ENCODE measurements around the gene ADGRA1. TPM values are rescaled to one million over a fixed set of nuclear protein-coding genes. Genes with fewer than 3 reads are reported as not detected.

ADGRA1 gene
- total and polyA plus RNA-seq, 2 donors (not counting 1 experiment from before 2014, with no cell fraction given): not detected

DNA sequence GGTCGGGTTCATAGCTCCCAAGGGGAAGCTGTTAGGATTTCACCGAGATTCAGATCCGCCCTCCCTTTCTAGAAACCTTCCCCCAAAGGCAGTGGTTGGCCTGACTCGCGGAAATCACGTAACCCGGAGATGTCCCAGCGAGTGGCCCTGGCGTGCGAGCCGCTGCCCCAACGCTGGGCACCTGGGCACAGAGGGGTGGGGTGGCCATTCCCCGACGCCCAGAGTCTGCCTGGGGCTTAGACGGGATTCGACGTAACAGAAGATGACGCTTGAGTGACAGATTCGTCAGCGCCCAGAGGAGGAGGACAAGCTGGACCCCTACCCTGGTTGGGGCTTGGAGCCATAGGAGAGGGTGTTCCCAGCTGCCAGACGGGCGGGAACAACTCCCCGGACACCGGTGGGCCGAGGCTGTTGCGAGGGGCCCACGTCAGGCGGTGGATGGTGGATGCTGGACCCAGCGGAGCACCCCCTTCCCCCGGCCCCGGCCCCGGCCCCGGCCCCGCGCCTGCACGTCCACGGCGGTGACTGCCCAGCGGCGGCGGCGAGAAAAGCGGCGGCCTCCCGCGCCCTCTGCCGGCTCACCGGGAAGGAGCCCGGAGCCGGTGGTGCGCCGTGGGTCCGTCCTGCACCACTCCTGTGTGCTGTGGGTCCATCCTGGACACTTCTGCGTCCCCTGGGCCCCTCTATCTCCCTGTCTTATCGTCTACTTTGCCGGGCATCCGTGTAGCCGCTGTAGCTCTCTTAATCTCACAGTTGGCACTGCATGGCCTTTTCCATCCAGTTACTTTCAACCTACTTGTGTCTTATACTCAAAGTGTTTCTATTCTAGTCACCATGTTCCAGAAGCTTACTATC lies 36.9 kb downstream of the ADGRA1 start:
- Histone ChIP-seq H3K9me3 (ENCODE audit: control insufficient read depth, insufficient read depth, low read depth, low read length) (peaks cover 5% of the 10 kb centered on the region), H4K20me1 (ENCODE audit: control insufficient read depth, extremely low read depth, insufficient read depth, low read length) (no peaks in the 10 kb centered on the region), H3K27me3 (ENCODE audit: control insufficient read depth, insufficient read depth, low read length) (no peaks in the 10 kb centered on the region), H3K4me3 (replicated peaks in 1 of 4; ENCODE audit: control extremely low read depth in 1 of 4, insufficient read depth in 1 of 4, low read depth in 3 of 4, low read length in 4 of 4) (no peak overlapping the region), H3K27ac (ENCODE audit: insufficient read depth, low read length) (no peak overlapping the region), H3K9ac (ENCODE audit: insufficient read depth, low read length) (no peak overlapping the region), H3K4me2 (ENCODE audit: extremely low read depth, insufficient read depth, low read length) (no peak overlapping the region), H3K4me1 (ENCODE audit: control insufficient read depth, extremely low read depth, insufficient read depth, low read length) (no peaks in the 10 kb centered on the region), H3K79me2 (ENCODE audit: control insufficient read depth, insufficient read depth, low read length) (no peaks in the 10 kb centered on the region), H3K36me3 (ENCODE audit: control insufficient read depth, insufficient read depth, low read length) (no peaks in the 10 kb centered on the region), H2AFZ (ENCODE audit: low read length) (no peak overlapping the region)
- DNase-seq (ENCODE audit: low read depth in 2 of 2): peak in 1 of 2 donors; percentile 5
- TF ChIP-seq EZH2 (IDR thresholded peaks at IDR 0.05; ENCODE audit: low read length, missing control alignments): no peak
- peak; percentile 21 to 22 for TF ChIP-seq CTCF (conservative IDR thresholded peaks at IDR 0.05 in 1 of 2, IDR thresholded peaks at IDR 0.05 in 1 of 2; ENCODE audit: low read depth in 1 of 2, low read length in 2 of 2)

- no peaks in the 10 kb centered on the region for H3K4me1 ChIP-seq (ENCODE audit: control insufficient read depth, extremely low read depth, insufficient read depth, low read length)
- no peak for DNase-seq (ENCODE audit: low read depth in 2 of 2)
- no peak overlapping the region for H3K4me3 ChIP-seq (replicated peaks in 1 of 4; ENCODE audit: control extremely low read depth in 1 of 4, insufficient read depth in 1 of 4, low read depth in 3 of 4, low read length in 4 of 4)
- H3K27me3 ChIP-seq (ENCODE audit: control insufficient read depth, insufficient read depth, low read length): no peaks in the 10 kb centered on the region
- no peak overlapping the region for H3K4me2 ChIP-seq (ENCODE audit: extremely low read depth, insufficient read depth, low read length)
- H3K27ac ChIP-seq (ENCODE audit: insufficient read depth, low read length): no peak overlapping the region
- H3K9ac ChIP-seq (ENCODE audit: insufficient read depth, low read length): no peak overlapping the region
- H3K79me2 ChIP-seq (ENCODE audit: control insufficient read depth, insufficient read depth, low read length): no peaks in the 10 kb centered on the region
- H4K20me1 ChIP-seq (ENCODE audit: control insufficient read depth, extremely low read depth, insufficient read depth, low read length): no peaks in the 10 kb centered on the region
- TF ChIP-seq CTCF (conservative IDR thresholded peaks at IDR 0.05 in 1 of 2, IDR thresholded peaks at IDR 0.05 in 1 of 2; ENCODE audit: low read depth in 1 of 2, low read length in 2 of 2) (no peak), EZH2 (IDR thresholded peaks at IDR 0.05; ENCODE audit: low read length, missing control alignments) (no peak)
- H3K9me3 ChIP-seq (ENCODE audit: control insufficient read depth, insufficient read depth, low read depth, low read length): peaks cover 5% of the 10 kb centered on the region
- no peaks in the 10 kb centered on the region for H3K36me3 ChIP-seq (ENCODE audit: control insufficient read depth, insufficient read depth, low read length)
- H2AFZ ChIP-seq (ENCODE audit: low read length): no peak overlapping the region
Measured at GRCh38 chr10:133125901-133126300, 38.2 kb downstream of the ADGRA1 start.

DNA sequence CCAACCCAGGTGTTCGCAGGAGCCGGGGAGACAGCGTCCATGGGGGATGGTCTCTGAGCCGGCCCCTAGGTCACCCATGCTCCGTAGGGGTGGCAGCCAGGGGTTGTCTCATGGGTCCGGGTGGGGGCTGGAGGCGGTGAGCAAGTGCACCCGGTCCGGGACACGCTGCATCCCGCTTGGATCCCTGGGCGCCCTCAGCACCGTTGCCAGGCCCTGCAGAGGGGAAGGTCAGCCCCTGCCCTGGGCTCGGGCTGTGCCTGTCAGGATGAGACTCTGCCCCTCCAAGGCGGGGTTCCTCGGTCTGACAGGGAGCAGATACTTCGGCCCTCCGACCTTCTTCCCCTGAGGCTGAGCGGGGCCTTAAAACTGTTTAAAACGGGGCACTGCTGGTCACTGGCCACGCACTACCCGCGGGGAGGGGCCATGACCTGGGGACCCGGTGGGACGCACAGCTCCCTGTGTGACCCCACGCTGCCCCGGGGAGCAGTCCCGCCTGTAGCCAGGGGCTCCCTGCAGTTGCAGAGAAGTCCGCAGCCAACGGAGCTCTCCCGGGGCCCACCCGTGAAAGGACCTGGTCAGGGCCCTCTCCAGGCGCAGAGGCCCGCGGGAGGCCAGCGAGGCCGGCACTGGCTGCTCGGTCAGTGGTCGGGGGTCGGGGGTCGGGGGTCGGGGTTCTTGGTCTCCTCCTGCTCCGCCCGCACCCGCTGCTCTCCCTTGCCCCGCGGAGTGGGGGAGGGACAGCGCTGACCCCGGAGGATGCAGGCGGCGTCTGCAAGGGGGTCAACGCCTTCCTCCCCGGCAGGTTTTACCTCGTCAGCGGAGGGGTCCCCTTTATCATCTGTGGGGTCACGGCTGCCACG lies 38.9 kb downstream of the ADGRA1 start:
- Histone ChIP-seq H3K9me3 (ENCODE audit: control insufficient read depth, insufficient read depth, low read depth, low read length) (peaks cover 2% of the 10 kb centered on the region), H3K4me2 (ENCODE audit: extremely low read depth, insufficient read depth, low read length) (no peak overlapping the region), H3K9ac (ENCODE audit: insufficient read depth, low read length) (no peak overlapping the region), H2AFZ (ENCODE audit: low read length) (no peak overlapping the region), H3K4me1 (ENCODE audit: control insufficient read depth, extremely low read depth, insufficient read depth, low read length) (no peaks in the 10 kb centered on the region), H3K79me2 (ENCODE audit: control insufficient read depth, insufficient read depth, low read length) (no peaks in the 10 kb centered on the region), H3K27ac (ENCODE audit: insufficient read depth, low read length) (no peak overlapping the region), H4K20me1 (ENCODE audit: control insufficient read depth, extremely low read depth, insufficient read depth, low read length) (no peaks in the 10 kb centered on the region), H3K27me3 (ENCODE audit: control insufficient read depth, insufficient read depth, low read length) (no peaks in the 10 kb centered on the region), H3K36me3 (ENCODE audit: control insufficient read depth, insufficient read depth, low read length) (no peaks in the 10 kb centered on the region), H3K4me3 (replicated peaks in 1 of 4; ENCODE audit: control extremely low read depth in 1 of 4, insufficient read depth in 1 of 4, low read depth in 3 of 4, low read length in 4 of 4) (no peak overlapping the region)
- TF ChIP-seq EZH2 (IDR thresholded peaks at IDR 0.05; ENCODE audit: low read length, missing control alignments) (no peak), CTCF (conservative IDR thresholded peaks at IDR 0.05 in 1 of 2, IDR thresholded peaks at IDR 0.05 in 1 of 2; ENCODE audit: low read depth in 1 of 2, low read length in 2 of 2) (no peak)
- DNase-seq (ENCODE audit: low read depth in 2 of 2): no peak
